Lung microvascular endothelial cell (primary cell): ENCODE data around the gene PAPOLA. TPM values are rescaled to one million over a fixed set of nuclear protein-coding genes. Genes with fewer than 3 reads are reported as not detected.
A peak's percentile ranks its signal among the peaks of the same experiment; 100 is the strongest.
"Not testable (repeated sequence)": the region's sequence is repeated elsewhere in the genome, so short reads cannot be mapped to it uniquely, and the experiment has no call there.

ENCODE experiments used
- DNase-seq, 2 donors: peaks; one replicate each; pipeline versions ENCODE4 v3.0.0 to v3.0.0-alpha.2; 2010; ENCODE audit warnings: low read depth in 2 of 2
- total RNA-seq: library from RNA; depleted of rRNA; stranded (reverse); fragments of >200 nt; gene quantifications from 2 replicates; pipeline ENCODE4 v1.2.1, GENCODE V29; 2014

The PAPOLA gene
- total RNA-seq = 69.7 and 94.0 TPM in 2 replicates

GRCh38 chr14:96501740-96502620 is at the start of gene PAPOLA:
TSS of gene PAPOLA (plus strand) at chr14:96502382. CDS start at chr14:96502593, 211 bp downstream.
- DNase-seq = peak; percentile 97

GRCh38 chr14:96452684-96453083 is 49.5 kb upstream of the PAPOLA start:
- no peak for DNase-seq

- DNase-seq = no peak
Measured at GRCh38 chr14:96455588-96455987, 46.6 kb upstream of the PAPOLA start.

GRCh38 chr14:96459851-96460250 is 42.3 kb upstream of the PAPOLA start:
- DNase-seq = no peak

- DNase-seq = no peak
Measured at GRCh38 chr14:96461950-96462798, 40.0 kb upstream of the PAPOLA start.

GRCh38 chr14:96464136-96464535 is 38.0 kb upstream of the PAPOLA start:
- DNase-seq = no peak

GRCh38 chr14:96466918-96467317 is 35.3 kb upstream of the PAPOLA start:
- no peak for DNase-seq

- no peak for DNase-seq
Measured at GRCh38 chr14:96470331-96470730, 31.9 kb upstream of the PAPOLA start.

GRCh38 chr14:96470967-96471366 is 31.2 kb upstream of the PAPOLA start:
- not testable (repeated sequence) for DNase-seq

- no peak for DNase-seq
Measured at GRCh38 chr14:96478119-96478518, 24.1 kb upstream of the PAPOLA start.

GRCh38 chr14:96479435-96480146 is 22.6 kb upstream of the PAPOLA start:
- DNase-seq = peak in 1 of 2 donors; percentile 86

GRCh38 chr14:96481731-96482314 is 20.4 kb upstream of the PAPOLA start:
- no peak for DNase-seq

GRCh38 chr14:96482986-96483385 is 19.2 kb upstream of the PAPOLA start:
- no peak for DNase-seq

GRCh38 chr14:96484399-96484798 is 17.8 kb upstream of the PAPOLA start:
- DNase-seq = no peak

- no peak for DNase-seq
Measured at GRCh38 chr14:96486705-96487104, 15.5 kb upstream of the PAPOLA start.

GRCh38 chr14:96489327-96489726 is 12.9 kb upstream of the PAPOLA start:
- no peak for DNase-seq

- DNase-seq = no peak
Measured at GRCh38 chr14:96493178-96493577, 9.0 kb upstream of the PAPOLA start.

- no peak for DNase-seq
Measured at GRCh38 chr14:96494331-96494730, 7.9 kb upstream of the PAPOLA start.

- DNase-seq = no peak
Measured at GRCh38 chr14:96497087-96497486, 5.1 kb upstream of the PAPOLA start.

GRCh38 chr14:96497586-96497985 is 4.6 kb upstream of the PAPOLA start:
- DNase-seq = no peak

GRCh38 chr14:96501217-96501739 is 904 bp upstream of the PAPOLA start:
- DNase-seq = no peak
